ENCODE data around the gene ASPSCR1. TPM values are rescaled to one million over a fixed set of nuclear protein-coding genes. Genes with fewer than 3 reads are reported as not detected.

The ASPSCR1 gene
- total RNA-seq, 2 experiments from 2014 or later, result 27.9 to 28.8 TPM

DNA sequence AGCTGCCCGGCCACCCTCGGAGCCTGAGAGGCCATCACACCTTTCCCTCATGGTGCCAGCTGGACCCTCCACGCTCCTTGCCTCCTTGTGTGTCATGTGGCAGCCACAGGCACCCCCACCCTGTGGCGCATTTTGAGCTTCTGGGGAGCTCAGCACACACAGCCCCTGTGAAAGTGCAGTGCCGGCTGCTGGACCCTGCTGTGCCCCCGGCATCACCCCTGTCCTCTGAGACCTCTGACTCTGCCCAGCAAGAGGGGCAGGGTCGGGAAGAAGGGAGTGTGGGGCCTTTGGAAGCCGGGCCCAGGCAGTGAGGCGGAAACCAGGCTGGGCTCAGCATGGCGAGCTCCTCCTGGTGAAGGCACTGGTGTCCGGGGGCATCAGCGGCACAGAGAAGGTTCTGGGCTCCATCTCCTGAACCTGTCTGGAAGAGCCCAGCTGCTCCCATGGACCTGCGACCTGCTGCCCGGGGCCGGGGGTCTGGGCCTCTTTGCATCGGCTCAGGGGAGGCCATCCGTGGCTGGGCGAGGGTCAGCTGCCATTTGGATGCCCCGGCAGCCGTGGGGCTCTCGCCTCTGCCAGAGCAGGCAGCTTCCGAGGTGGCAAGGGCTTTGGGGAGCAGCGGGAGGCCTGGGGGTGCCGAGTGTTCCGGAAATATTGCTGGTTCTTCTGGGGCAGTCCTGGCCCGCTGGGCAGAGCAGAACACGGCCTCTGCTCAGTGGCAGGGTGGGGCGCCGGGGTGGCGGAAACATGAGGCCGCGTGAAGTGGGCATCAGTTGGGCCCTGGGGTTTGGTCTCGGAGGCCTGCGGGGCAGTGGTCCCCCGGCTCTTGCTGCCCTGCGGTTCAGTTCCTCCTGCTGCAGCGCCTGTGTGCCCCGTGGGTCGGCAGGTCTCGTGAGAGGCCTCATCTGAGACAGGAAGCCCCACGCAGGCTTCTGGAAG, 27.4 kb downstream of the ASPSCR1 start:
- ChIA-PET POLR2A (interaction anchor here (0.7 kb wide), 1 partner anchor 18 kb away, joined by 3 read pairs; the partner anchor contains the start of genes CENPX and LRRC45), CTCF (interaction anchor here (1.0 kb wide), 1 partner anchor 44 kb away, joined by 4 read pairs; no protein-coding TSS in a partner anchor)

DNA sequence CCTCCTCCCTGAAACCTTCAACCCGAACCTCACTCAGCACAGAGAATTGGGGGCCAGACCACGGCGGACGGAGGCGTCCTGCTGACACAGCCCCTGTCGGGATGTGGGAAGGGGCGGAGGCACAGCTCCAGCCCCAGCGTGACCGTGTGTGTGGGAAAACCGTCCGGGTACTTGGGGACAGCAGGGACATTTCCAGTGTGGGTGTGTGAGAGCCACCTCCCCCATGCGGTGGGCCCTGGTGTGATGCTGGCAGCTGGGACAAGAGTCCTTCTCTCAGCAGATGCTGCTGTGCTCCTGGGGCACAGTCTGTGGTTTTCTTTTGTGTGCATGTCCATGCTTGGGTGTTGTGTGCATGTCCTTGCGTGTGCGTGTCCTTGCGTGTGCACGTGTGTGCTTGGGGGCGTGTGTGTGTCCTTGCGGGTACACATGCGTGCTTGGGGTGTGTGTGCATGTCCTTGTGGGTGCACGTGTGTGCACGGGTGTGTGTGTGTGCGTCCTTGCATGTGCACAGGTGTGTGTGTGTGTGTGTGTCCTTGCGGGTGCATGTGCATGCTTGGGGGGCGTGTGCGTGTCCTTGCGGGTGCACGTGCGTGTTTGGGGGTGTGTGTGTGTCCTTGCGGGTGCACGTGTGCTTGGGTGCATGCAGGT, 28.4 kb downstream of the ASPSCR1 start:
- POLR2A ChIA-PET, result no interaction called here
- CTCF ChIA-PET, result no interaction called here

DNA sequence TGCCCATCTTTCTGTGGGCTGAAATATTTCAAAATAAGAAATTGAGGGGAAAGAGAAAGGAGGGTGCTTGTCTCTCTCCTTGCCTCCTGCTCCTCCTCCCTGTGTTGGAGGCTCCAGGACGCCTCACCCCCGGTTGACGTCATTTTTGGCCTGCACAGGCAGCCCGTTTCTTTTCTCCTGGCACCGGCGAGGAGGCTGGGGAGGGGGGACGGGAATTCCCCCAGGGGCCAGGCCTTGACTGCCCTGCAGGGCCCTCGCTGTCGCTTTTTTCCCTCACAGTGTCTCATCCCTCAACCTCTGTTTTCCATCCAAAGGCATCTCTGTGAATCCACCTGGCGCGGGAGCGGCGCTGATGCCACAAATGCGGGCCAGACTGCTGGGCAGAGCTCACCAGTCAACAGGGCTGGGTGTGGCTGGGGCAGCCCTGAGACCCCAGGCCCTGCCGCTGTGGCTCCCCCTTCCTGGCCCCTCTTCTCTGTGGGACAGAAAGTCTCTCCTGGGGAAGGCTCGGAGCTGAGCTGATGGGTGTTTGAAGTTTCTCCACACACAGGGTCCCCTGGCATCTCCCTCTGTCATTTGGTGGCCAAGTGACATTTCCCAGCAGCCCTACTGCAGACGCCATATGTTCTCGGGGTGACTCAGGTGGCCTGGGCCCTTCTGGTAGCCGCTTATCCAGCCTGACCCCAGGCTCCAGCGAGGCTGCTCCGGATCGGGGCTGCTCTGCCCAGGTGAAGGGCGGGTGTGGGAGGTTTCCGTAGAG, 29.2 kb downstream of the ASPSCR1 start:
- ChIA-PET POLR2A (no interaction called here), CTCF (no interaction called here)

DNA sequence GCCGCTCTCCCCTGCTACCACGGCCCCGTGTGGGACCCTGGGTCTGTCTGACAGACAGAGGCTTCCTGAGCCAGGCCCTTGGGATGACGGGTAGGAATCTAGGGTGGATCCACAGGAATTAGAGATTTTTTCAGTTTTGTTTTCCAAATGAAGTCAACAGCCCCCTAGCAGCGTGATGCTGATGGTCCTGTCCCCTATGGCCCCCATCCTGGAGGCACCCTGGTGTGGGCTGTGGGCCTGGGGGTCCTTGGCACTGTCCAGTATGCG, 29.7 kb downstream of the ASPSCR1 start:
- ChIA-PET POLR2A (no interaction called here), CTCF (no interaction called here)

DNA sequence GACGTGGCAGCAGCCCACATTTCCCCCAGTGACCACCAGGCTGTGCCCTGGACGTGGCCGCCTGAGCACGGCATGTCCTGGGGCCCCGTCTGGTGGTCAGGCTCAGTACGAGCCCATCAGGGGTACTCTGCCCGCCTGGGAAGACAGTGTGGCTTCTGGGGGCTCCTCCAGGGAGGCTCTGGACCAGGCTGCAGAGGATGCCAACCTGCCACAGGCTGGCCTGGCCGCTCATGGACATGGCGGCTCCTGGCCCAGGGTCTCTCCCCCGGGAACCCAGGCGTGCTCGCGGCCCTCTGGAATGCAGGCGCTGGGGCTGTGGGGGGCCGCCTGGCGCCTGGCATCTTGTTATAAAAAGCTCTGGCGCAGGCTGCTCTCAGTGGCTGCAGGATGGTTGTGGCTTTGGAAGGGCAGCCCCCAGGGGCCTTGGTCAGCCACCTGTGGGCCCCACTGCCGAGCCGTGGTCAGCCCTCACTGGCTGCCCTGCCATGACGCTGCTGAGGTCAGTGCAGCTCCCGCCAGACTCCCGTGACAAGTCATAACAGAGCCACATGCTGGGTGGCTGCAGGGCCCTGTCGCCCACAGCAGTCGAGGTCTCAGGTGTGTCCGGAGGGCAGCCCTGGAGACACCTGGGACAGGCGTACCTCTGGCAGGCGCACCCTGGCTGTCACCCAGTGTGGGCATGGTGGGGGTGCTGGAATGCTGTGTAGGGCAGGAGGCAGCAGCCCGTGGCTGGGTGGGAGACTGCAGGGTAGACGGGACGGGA, 30.2 kb downstream of the ASPSCR1 start:
- POLR2A ChIA-PET, result no interaction called here
- CTCF ChIA-PET, result interaction anchor here (1.6 kb wide), 1 partner anchor 15 kb away, joined by 3 read pairs; the partner anchor contains the start of genes CENPX and LRRC45

DNA sequence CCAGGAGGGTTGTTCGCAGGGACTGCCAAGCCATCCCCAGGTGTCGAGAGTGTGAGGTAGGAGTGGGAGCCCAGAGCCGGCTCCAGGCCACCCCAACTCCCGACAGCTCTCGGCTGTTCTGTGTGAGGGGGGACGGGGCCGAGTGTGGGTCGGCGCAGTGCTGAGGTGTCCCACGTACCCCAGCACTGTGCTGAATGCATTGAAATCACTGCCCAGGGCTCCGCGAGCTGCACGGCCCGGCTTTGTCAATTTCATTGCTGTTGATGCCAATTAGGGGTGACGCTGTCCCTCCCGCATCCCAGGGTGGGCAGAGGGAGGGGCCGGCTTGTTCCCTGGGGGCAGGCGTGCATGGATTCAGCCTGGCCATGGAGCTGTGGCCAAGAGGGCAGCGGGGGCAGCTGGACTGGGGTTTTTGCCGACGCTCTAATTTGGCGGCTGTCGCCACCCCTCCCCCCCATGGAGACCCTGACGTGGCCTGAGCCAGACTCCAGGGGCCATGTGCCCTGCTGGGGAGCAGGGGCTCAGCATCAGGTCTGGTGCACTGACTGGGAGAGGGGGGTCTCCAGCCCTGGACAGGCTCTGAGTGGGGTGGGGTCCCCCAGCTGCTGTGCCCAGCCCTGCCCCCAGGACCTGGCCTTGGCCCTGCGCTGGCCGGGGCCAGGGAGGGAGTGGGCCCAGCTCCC, 31.0 kb downstream of the ASPSCR1 start:
- ChIA-PET CTCF (interaction anchor here (1.6 to 2.1 kb wide), 2 partner anchors 12 to 14 kb away, joined by 3 to 8 read pairs; partner anchors contain the start of genes CENPX and LRRC45), POLR2A (no interaction called here)

DNA sequence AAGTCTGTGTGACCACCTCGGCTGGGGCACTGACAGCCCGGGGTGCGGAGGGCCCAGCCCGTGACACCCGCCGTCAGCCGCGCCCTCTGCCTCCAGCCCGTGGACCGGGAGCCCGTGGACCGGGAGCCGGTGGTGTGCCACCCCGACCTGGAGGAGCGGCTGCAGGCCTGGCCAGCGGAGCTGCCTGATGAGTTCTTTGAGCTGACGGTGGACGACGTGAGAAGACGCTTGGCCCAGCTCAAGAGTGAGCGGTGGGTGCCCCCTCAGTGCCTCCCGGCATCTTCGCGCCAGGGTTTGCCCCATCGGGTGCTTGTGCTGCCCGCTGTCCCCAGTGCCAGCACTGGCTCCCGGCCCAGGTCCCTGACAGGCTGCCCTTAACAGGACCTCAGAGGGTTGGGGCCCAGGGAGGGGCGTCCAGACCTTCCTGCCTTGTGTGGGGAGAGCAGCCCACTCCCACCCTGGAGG, 31.5 kb downstream of the ASPSCR1 start:
- CTCF ChIA-PET, result interaction anchor here (1.0 to 2.1 kb wide), 3 partner anchors 11 to 14 kb away, joined by 3 to 8 read pairs (median 3); partner anchors contain the start of genes CENPX and LRRC45
- POLR2A ChIA-PET, result no interaction called here

DNA sequence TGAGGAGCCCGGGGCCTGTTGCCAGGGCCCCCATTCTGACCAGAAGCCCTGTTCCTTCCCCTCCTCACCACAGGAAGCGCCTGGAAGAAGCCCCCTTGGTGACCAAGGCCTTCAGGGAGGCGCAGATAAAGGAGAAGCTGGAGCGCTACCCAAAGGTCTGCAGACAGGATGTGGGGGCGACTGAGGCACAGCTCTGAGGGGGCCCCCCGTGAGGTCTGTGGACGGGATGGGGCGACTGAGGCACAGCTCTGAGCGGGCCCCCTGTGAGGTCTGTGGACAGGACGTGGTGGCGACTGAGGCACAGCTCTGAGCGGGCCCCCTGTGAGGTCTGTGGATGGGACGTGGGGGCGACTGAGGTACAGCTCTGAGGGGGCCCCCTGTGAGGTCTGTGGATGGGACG, 32.0 kb downstream of the ASPSCR1 start:
- POLR2A ChIA-PET, result no interaction called here
- CTCF ChIA-PET, result interaction anchor here (0.6 to 2.1 kb wide), 5 partner anchors 11 to 183 kb away, joined by 3 to 8 read pairs (median 5); partner anchors contain the start of genes CENPX and LRRC45

DNA sequence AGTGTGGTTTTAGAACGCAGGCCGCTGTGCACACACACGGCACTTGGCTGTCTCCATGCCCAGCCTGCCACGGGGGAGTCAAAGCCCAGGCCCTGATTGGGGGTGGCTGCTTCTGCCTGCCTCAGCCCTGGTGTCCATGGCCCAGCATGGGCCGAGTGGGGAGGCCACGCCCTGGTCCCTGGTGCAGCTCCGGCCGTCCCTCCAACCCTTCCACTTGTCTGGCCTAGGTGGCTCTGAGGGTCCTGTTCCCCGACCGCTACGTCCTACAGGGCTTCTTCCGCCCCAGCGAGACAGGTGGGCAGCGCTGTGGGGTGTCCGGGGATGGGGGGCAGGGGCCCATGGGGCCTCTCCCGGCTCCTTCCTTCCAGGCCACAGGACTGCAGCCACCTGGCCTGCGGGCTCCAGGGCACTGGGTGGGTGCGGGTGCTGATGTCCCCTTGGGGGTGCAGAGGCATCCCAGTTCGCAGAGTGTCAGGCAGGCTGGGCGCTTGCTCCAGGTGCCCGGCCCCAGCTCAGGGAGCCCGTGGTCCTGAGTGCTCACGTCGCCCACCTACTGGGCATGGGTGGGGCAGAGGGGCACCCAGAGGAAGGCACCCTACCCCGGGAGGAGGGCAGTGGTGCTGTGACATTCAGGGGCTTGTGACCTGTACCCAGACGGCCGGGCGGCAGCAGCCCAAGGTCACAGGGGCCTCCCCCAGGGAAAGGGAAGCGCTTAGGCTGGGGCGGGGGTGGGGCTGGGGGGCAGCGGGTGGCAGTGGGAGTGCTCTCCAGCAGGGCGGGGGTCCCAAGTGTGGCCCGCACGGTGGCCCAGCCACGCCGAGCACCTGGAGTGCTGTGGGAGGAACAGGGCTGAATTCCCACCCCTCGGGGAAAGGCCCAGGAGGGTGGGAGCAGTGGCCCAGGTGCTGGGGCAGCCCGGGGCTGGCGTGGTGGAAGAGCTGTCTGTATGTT, 33.4 kb downstream of the ASPSCR1 start:
- POLR2A ChIA-PET, result no interaction called here
- CTCF ChIA-PET, result interaction anchor here (1.8 to 2.1 kb wide), 2 partner anchors 9 to 51 kb away, joined by 7 to 8 read pairs; no protein-coding TSS in a partner anchor

DNA sequence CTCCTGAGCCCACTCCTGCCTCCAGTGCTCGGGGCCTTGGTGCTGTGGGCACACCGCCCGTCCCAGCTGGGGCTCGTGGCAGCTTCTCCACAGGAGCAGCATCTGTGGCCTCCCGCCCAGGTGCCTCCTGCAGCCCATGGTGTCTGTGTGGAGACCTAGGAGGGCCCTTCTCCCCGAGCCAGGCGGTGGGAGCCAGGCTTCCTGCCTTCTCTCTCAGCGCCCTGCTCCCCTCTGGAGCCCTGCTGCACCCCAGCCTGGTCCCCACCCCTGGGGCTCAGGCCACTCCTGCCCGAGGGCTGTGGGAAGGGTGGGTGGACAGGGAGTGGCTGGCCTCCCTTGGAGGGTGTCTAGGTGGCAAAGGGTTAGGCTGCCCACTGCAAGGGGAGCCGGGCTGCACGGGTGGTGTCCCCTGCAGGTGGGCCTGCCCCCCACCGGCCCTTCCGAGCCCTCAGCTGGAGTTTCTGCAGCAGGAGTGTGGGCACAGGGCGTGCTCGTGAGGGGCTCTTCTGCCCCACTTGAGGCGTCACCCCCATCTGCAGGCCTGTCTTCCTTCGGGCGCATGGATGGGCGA, 34.3 kb downstream of the ASPSCR1 start:
- ChIA-PET CTCF (no interaction called here), POLR2A (no interaction called here)

DNA sequence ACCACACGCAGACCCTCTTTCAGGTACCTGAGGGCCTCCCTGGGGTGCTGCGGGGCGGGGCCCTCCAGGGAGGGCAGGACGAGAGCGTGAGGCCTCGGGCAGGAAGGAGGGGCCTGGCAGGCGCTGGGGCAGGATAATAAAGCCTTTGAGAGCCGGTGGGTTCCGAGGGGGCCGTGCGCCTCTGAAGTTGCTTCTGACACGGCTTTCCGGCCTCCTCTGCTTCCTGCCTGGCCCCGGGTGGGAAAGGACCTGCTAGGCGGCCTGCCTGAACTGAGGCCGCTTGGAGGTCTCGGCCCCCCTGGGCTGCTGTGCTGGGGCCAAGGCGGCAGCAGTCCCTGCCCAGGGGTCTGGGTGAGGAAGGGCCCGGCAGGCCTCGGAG, 34.8 kb downstream of the ASPSCR1 start:
- CTCF ChIA-PET, result no interaction called here
- POLR2A ChIA-PET, result no interaction called here

DNA sequence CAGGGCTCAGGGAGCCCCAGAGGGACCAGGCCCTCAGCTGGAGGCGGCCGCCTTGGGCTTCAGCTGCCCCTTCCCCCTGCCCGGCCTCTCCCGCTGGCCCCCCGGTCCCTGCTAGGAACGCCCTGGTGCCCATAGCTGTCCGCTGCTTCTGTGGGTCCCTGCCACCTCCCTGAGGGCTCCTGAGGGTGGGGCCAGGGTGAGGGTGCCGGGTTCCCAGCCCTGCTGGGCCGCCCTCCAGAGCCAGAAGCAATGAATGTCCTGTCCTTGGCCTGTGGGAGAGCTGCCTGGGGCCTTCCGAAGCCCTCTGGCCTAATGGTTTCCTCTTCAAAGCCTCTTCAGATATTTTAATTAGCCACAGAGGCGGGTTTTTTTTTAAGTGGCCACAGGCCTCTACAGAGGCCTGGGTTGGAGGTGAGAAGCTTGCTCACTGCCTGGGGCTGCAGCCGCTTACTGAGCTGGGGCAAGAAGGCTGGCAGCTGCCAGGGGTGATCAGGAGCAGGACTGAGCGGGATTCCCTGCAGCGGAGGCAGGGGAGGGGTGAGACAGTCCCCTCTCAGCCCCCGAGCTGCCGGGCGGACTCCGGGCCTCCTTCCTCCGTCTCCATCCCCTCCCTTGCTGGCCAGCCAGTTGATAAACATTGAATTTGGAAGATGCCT, 35.3 kb downstream of the ASPSCR1 start:
- CTCF ChIA-PET, result interaction anchor here (1.7 kb wide), 1 partner anchor 53 kb away, joined by 4 read pairs; no protein-coding TSS in a partner anchor
- POLR2A ChIA-PET, result no interaction called here

DNA sequence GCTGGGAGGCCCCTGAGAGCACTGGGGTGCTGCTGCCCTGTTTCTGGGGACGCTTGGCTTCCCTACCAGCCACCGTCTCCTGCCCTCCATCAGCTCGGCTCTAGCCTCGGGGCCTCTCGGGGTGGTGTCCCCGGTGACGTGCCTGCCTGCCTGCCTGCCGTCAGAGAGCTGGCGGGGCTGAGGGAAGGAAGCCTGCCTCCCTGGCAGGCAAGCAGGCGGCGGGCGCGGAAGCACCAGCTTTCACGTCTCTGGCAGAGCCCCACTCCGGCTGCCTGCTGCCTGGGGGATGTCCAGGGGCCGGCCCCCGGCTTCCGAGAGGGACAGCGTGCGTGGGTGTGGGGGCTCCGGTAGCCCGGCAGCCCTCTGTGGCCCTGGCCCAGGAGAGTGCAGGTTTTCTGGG, 35.9 kb downstream of the ASPSCR1 start:
- ChIA-PET CTCF (interaction anchor here (1.7 kb wide), 1 partner anchor 54 kb away, joined by 4 read pairs; no protein-coding TSS in a partner anchor), POLR2A (no interaction called here)

DNA sequence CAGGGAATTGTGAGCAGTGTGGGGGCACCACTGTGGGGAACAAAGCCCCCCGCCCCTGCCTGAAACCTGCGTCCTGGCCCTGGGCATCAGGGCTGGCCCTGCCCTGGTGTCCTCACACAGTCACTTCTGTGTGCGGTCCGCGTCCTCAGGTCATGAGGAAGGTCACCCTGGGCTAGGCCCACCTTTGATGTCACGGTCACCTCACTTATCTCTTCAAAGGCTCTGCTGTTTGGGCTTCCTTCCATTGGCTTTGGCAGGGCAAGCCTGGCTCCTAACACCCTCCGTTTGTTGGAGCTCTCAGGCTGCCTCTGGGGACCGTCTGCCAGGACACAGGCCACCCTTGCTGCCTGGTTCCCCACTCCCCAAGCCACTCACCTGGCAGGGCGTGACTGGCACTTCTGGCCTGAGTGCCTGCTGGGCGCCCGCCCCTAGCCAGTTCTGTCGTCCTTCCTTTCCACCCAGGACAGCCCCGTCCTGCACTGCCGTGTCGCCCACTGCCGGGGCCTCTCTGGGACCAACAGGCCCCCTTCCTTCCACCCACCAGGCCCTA, 36.4 kb downstream of the ASPSCR1 start:
- POLR2A ChIA-PET, result no interaction called here
- CTCF ChIA-PET, result interaction anchor here (1.7 kb wide), 1 partner anchor 54 kb away, joined by 4 read pairs; no protein-coding TSS in a partner anchor

DNA sequence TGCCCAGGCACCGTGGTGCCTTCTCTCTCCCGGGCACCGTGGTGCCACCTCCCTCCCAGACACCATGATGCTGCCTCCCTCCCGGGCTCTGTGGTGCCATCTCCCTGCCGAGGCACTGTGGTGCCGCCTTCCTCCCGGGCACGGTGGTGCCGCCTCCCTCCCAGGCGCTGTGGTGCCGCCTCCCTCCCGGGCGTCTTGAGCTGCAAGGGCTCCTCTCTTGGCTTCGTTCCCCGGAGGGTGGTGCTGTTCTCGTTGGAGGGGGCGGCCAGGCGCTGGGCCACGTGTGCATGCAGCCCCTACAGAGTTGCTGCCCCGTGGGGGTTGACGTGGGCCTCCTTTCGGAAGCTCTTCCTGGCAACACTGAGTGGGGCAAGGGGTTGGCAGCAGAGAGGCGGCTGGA, 37.0 kb downstream of the ASPSCR1 start:
- CTCF ChIA-PET, result interaction anchor here (1.7 kb wide), 1 partner anchor 55 kb away, joined by 4 read pairs; no protein-coding TSS in a partner anchor
- POLR2A ChIA-PET, result no interaction called here

DNA sequence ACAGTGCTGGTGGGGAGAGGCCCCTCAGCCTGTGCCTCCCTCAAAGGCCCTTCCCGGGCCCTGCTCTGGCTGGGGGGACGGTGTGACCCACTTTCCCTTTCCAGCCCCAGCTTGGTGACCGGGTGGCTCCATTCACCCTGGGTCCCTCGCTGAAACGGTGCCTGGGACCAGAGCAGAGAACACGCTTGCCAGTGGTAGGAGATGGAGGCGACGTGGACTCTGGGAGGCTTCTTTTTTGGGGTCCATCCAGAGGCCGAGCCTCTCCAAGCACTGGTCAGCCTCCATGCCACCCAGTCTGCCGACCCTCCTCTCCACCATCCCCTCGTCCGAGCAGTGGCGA, 37.5 kb downstream of the ASPSCR1 start:
- POLR2A ChIA-PET, result no interaction called here
- CTCF ChIA-PET, result interaction anchor here (2.9 kb wide), 1 partner anchor 55 kb away, joined by 10 read pairs; no protein-coding TSS in a partner anchor

Measured in activated CD8-positive, alpha-beta memory T cell treated with anti-CD3 and anti-CD28 coated beads for 36 hours (primary cell).